Esophagus mucosa (tissue), 1 donor: ENCODE data around the gene FAM110D. TPM values are rescaled to one million over a fixed set of nuclear protein-coding genes. Genes with fewer than 3 reads are reported as not detected.

Source experiments
- ATAC-seq: fragments of 200-7000 bp; cut with Tn5 transposase; one replicate; pipeline ENCODE4 v1.9.1; 2020
- total RNA-seq: library from RNA; stranded (reverse); gene quantifications from one replicate; pipeline ENCODE4 v1.2.4, GENCODE V29; 2023
- donor health status: DM: yes; HTN: yes; CAD: no.

FAM110D gene
- total RNA-seq, 1 donor from 2014 or later: 0.68 TPM

DNA sequence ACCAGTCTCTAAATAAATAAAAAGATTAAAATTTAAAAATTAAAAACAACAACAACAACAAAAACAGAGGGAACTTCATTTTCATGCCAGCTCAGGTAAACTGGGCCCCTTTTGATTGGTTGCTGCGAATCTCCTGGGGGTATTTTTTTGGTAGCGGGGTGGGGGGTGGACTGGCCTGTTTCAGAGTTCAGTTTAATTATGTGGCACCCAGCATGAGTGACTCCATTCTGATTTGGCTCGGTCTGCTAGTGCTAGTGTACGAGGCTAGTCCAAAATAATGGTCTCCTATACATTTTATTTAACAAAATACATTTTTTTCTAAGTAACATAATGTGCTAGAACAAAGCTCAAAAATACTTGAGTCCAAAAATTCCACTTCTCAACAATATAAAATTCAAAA is 29.1 kb upstream of the FAM110D start:
- ATAC-seq: no peak

DNA sequence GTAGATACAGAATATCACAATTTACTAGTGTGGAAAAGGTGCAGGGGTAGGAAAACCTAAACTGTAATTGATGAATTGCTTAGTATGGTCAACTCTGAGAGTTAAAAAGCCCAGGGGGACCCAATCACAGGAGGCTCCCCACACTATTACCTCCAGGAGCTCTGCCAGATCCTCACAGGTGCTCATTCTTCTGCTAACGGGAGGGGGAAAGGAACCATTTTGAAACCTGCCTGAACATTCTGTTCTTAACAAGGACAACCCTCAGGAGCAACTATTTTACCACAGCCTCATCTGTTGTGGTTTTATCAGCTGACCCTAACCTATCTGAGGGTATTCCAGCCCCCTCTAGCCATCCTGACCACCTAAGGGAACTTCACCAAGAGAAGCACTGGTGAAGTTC is 28.2 kb upstream of the FAM110D start:
- ATAC-seq: no peak

DNA sequence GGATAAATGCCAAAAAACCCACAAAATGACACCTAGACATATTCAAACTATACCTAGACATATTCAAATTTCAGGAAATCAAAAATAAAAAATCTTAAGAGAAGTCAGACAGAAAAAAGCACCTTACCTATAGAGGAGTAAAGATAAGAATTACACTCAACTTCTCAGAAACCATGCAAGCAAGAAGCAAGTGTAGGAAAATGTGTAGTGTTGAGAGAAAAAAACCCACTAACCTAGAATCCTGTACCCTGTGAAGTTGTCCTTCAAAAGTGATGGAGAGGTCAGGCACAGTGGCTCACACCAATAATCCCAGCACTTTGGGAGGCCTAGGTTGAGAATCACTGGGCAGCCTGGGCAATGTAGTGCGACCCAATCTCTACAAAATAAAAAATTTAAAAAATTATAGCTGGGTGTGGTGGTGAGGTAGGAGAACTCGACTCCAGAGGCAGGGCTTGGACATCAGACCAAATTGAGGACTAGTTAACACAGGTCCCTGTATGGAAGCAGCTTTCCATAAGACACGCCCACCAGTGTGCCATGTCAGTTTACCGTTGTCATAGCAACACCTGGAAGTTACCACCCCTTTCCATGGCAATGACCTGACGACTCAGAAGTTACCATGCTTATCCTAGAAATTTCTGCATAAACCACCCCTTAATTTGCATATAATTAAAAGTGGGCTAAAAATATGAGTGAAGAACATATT is 26.6 kb upstream of the FAM110D start:
- no peak for ATAC-seq

DNA sequence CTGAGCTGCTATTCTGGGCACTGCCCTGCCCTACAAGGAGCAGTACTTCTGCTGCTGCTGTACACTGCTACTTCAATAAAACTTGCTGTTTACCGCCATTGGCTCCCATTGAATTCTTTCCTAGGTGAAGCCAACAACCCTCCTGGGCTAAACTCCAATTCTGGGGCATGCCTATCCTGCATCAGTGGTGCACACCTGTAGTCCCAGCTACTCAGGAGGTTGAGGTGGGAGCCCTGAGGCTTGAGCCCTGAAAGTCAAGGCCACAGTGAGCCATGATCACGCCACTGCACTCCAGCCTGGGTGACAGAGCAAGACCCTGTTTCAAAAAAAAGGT is 26.1 kb upstream of the FAM110D start:
- ATAC-seq: no peak

DNA sequence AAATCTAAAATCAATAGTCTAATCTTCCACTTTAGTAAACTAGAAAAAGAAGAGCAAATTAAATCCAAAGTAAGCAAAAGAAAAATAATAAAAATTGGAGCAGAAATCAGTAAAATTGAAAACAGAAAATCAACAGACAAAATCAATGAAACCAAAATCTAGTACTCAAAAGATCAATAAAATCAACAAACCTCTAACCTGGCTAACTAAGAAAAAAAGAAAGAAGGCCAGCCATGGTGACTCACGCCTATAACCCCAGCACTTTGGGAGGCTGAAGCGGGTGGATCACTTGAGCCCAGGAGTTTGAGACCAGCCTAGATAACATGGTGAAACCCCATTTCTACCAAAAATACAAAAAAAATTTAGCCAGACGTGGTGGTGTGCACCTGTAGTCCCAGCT is 24.4 kb upstream of the FAM110D start:
- ATAC-seq: no peak

DNA sequence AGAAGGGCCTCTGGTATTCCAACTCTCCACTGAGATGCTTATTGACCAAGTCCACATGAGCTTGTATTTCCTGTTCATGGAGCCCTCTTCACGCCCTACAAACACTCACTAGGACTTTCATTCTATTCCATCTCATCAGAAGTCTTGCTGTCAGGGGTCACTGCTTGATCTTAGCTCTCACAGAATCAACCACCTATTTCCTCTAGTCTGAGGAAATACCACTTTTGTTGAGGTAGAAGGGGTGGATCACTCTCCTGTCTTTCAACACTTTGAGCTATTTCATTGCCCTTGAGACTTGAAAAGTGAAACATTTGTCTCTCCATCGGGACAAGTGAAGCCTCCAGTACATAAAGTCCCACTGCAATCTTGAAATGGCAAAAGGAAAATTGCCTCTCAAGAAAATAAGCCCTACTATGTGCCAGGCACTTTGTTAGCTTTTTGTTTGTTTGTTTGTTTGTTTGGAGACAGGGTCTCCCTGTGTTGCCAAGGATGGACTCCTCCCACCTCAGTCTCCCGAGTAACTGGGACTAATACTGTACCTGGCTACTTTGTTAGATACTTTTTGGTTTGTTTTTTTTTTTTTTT is 19.8 kb upstream of the FAM110D start:
- no peak for ATAC-seq

DNA sequence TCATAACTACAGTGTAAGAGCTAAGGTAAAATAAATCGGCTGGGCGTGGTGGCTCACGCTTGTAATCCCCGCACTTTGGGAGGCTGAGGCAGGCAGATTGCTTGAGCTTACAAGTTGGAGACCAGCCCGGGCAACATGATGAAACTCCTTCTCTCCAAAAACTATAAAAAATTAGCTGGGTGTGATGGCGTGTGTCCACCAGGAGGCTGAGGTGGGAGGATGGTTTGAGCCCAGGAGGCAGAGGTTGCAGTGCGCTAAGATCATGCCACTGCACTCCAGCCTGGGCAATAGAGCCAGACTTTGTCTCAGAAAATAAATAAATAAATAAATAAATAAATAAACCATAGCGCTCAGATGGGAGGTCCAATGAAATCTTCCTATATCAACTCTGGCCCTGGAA is 16.7 kb upstream of the FAM110D start:
- no peak for ATAC-seq

DNA sequence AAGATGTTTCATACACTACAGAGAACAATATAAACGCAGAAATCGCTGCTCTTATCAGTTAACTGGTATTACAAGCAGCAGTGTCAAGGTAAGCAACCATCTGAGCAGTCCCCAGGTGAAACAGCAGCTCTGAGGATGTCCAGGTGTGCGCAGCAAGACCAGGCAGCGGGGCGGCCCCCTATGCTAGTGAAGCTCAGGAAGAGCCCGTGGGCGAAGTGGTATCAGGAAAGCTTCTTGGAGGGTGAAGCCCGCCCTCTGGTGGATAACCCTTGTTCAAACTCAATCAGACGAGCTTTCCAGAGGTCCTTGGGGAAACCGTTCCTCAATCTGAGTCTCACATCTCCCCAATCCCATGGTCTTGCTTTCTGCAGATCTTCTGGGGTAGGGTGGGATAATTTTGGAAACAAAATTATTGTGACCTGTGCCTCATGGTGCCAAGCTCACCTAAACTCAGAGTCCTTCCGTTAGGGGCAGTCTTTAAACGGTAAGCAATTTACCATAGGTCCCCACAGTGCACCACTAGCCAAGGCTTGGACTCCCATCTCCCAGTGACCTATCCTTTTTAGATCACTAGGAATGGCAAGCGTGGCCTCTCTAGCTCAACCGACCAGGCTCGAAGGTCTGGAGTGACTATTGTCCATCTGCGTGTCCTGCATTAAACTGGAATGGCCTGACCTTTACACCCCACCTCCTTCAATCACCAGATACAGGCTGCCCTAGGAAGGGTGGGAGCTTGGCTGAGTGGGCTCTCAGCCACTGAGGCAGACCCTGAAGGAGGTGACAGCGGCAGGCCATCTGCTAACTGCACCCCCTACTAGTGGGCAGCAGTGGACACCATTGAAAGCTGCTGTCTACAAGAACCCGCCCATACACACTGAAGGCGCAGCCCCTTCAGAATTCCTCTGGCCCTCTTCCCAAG is 13.6 kb upstream of the FAM110D start:
- ATAC-seq: peak; percentile 80

DNA sequence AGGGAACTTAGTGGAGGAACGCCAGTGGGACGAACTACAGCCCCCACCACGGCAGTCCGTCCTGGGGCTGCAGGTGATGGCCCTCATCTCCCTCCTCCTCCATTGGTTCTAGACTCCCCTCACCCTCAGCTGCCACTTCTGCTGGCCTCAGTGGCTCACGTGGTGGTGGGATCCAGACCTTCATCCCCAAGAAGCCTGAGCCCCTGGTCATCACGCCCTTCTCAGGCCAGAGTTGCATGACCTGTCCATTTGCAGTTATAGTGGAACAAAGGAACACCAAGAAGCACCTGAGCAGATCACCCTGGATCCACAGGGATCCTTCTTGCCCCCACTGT is 13.0 kb upstream of the FAM110D start:
- peak; percentile 12 for ATAC-seq

DNA sequence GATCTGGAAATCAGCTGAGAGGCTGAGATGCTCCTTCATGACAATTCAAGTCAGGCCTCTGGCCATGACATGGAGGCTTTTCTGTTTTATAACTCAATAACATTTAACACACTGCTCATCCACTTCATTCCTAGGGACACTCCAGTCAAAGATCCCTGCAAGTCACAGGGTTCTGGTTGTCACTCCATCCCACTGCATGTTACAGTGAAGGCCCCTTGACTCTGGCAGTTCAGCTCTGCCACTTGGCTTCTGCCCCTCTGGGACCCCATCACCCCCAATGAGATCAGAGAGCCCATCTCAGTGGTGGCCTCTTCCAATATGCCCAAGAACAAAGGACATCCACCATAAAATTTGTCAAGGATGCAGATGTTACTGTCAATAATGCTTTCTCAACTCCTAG is 10.0 kb upstream of the FAM110D start:
- no peak for ATAC-seq

DNA sequence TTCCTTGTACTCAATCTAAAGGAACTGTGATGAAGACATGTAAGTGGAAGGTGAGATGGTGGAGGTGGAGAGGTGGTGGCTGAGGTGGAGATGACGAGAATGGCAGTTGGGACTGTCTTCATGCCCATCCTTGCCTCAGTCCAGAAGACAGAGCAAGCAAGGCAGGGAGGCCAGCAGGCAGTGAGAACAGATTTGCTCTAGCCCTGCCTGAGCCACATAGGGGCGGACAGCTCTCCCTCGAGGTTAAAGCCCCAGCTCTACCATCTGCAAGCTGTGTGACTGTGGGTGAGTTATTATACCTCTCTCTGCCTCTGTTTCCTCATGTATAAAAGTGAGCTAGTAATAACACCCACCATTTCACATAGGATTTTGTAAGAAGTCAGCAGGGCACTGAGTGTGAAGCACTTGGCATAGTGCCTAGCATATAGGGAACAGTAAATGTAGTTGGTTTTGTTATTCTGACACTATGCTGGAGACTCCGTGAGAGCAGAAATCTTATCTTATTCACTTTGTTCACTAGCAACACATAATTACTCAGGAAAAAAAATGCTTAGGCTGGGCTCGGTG is 4.8 kb upstream of the FAM110D start:
- ATAC-seq: no peak

DNA sequence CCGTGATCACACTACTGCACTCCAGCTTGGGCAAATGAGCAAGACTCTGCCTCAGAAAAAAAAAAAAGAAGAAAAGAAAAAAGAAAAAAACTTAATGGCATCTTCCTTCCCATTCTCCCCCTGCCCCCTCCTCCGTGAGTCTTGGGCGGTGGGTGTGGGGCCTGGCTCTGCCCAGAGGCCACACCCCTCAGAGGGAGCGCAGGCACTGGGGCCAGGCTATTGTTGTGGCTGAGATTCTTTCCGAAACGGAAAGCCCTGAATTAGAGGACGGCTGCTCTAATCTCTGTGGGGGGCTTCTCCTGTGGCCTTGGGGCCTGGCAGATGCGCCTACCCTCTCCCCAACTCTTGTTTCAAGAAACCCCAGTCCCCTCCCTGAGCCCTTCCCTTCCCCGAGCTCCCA is 4.1 kb upstream of the FAM110D start:
- ATAC-seq: peak; percentile 28

DNA sequence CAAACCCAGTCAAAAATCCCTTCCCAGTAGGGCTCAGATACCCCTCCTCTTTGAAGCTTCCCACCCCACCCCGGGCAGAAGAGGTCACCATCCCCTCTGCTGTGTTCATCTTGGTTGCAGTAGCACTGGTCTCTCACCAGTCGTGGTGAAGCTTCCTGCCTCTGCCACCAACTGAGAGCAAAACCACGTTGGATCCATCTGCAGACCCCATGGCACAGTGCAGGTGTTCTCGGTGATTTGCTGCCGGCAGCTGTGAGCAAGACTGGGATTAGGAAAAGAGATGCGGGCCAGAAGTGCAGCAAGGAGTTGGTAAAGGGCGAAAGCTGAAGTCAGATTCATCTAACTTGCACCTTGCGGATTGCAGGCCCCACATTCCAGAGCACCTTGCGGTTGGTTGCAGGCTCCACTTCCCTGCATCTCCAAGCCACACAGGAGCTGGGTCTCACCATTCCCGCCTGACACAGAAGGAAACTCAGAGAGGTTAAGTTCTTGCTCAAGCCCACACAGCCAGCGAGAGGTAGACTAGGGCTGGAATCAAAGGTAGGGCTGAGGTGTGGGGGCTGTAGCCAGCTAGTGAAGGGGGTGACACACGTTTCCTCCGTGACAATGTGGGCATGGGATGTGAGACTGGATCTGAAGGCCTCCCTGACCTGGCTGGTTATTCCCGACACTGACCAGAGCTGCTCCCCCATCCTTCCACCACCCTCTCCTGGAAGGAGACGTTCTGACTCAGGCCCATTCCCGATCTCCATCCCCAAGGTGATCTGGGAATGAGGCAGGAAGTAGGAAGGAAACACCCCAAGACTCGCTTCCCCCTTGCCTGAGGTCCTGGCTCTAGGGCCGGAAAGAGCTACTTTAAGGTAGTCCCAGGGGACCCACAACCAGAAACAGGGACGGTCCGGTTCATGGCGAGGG is 3.3 kb upstream of the FAM110D start:
- peak; percentile 22 for ATAC-seq

DNA sequence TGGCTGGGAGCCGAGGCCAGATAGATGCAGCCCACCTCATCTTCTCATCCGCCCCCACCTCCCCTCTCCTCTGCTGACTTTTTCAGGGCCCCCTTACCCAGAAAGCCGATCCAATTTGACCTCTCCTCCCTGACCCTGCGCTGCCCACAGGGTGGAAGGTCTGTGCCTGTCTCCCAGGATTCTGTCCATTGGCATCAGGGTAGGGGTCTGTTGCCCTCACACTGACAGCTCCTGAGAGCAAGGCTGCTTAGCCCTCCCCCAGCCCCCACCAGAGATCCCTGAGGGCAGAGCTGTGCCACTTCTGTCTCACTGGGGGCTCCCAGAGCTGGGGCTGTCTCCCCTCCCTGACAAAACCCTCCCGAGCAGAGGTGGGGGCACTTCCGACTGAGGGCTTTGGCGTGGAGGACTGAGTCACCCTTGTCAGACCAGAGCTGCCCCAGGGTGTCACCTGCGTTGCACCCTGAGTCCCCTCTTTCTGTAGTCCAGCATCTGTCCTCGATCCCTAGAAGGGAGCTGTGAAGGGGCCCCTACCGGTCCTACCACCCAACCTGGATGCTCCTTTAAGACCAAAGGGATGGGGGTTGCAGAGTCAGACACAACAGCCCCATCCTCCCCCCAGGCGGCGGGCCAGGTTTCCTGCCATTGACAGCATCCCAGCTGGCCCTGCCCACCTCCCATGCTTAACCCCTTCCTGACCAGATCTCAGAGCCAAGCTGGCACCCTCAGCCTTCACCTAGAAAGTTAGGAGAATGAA is 2.4 kb upstream of the FAM110D start:
- ATAC-seq: no peak

DNA sequence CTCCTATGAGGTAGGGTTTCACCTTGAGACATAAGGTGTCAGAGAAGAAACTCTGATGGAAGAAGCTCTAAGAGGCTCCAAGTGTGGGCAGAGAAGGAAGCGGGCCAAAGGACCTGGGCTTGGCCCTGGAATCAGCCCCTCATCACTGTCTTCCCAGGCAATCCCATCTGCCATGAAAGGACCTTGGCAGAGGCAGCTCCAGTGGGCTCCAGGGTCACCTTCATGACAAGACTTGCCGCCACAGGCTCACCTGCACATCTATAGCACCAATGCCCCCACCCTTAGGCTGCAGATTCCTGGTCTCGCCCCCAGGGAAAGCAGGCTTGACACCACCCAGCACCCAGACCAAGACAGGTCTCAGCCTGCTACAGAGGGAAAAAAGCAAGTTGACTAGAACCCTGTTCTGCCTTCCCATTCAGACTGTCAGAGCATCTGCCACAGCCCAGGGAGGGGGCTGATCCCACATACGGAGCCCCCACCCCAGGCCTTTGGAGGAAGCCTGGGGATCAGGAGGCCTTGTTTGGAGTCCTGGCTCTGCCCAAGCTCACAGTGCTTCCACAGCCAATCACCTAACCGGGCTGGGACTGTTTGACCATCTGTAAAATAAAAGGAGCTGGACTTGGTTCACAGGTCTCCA is 490 bp upstream of the FAM110D start:
- ATAC-seq: no peak

DNA sequence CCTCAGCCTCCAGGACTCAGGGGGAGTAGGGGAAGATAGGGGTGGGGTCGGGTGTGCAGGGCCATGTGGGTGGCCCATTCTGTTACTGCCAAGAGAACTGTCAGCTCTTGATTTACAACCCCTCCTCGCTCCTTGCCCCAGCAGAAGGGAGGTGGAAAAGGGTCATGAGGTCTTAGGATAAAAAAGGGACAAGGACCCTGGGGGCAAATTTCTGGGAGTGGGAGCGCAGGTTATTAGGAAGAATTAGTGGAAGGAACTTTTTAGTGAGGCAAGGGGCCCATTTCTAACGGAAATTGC is 812 bp downstream of the FAM110D start:
- ATAC-seq: no peak

DNA sequence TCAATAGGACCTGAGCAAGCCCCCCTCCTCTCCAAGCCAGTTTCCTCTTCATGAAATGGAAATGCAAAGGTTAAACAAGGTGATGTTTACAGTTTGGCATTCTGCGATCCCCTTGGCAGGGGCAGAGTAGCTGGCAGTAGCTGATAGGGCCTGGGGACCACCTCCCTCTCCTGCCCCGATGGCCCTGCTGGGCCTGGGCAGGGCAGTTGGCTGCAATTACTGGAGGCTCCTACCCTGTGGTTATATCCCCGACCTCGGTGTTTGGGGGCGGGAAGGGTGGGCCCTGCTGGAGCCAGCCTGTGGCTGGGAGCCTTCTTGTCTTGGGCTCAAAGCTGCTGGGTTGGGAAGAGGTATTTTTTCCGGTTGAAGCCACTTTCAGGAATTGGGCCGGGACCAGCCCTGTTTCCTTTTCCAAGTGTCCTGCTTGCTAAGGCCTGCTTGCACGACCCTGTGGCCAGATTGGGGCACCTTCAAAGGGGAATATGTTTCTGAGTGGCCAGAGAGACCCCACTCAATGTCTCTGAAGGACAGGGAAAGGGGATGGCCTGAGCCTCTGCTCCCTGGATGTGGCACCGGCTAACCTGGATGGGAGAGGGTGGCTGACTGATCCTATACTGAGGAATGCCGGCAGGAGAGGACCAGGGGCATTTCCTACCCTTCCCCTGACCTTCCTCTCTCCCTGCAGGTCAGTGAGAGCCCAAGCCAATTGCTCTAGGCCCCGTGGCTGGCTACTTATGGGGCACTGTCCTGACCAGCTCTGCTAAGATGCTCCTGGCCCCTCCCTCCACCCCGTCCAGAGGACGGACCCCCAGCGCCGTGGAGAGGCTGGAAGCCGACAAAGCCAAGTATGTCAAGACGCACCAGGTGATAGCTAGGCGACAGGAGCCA is 1.9 kb downstream of the FAM110D start:
- no peak for ATAC-seq

DNA sequence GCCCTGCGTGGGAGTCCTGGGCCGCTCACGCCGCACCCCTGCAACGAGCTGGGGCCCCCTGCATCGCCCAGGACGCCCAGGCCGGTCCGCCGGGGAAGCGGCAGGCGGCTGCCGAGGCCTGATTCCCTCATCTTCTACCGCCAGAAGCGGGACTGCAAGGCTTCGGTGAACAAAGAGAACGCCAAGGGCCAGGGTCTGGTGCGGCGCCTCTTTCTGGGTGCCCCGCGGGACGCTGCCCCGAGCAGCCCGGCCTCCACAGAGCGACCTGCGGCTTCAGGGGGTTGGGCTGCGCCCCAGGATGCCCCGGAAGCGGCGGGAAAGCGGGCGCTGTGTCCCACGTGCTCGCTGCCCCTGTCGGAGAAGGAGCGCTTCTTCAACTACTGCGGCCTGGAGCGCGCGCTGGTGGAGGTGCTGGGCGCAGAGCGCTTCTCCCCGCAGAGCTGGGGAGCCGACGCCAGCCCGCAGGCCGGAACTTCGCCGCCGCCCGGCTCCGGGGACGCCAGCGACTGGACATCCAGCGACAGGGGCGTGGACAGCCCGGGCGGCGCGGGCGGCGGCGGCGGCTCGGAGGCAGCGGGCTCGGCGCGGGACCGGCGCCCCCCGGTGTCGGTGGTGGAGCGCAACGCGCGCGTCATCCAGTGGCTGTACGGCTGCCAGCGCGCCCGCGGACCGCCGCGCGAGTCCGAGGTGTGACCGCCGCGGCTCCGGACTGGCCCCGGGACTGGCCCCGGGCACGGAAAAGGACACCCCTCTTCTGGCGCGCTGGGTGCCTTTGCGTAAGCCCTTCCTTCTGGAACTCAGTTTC is 2.7 kb downstream of the FAM110D start:
- peak; percentile 36 for ATAC-seq

DNA sequence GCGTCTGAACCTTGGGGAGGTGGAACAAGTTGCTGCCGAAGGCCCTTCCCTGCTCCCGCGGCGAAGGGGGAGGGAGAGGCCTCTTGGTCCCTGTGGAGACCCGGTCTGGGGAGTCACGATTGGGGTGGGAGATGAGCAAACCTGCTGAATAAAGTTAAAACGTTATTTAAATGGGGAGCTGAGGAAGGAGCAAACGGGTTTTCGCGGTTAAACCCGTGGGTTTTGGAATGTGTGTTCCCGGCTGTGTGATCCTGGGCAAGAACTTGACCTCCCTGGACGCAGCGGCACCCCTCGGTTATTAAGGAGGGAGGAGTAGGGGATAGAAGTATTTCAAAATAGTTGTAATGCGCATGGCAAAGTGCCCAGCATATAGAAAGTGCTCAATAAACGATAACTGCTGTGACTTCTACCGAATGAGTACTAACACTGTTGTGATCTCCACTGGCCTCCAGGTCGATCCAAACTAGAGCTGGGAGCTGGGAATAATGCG is 3.4 kb downstream of the FAM110D start:
- no peak for ATAC-seq
